HT-29 (cell line): ENCODE data around the gene YY1. TPM values are rescaled to one million over a fixed set of nuclear protein-coding genes. Genes with fewer than 3 reads are reported as not detected.
"Not testable (repeated sequence)": the region's sequence is repeated elsewhere in the genome, so short reads cannot be mapped to it uniquely, and the experiment has no call there.

ENCODE experiments used
- DNase-seq: peaks from one replicate; pipeline ENCODE4 v3.0.0-alpha.2; 2015; ENCODE audit warnings: low spot score
- total RNA-seq: library from RNA; depleted of rRNA; stranded (reverse); fragments of >200 nt; shearing (Covaris generic); gene quantifications from 2 replicates; pipeline ENCODE4 v1.2.3, GENCODE V29; 2014

YY1 gene
- total RNA-seq, 1 experiment from 2014 or later: 63.2 TPM

DNA sequence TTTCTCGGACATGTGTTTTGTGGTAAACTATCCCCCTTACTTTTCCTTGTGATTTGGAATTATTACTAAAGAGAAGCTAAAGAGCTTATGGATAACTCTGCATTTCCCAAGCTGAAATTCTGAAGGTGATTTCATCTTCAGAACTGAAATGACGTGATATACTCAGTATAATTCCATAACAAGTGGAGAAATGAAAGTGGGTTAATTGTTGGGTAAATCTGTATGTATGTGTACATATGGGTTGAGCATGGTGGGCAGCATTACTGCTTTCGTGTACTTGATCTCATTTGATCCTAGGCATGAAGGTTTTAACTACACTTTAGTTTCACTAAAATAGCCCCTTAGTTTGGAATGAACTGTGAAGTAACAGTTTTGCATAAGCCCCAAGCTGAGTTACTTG lies 4.1 kb downstream of the YY1 start:
- DNase-seq: no peak

DNA sequence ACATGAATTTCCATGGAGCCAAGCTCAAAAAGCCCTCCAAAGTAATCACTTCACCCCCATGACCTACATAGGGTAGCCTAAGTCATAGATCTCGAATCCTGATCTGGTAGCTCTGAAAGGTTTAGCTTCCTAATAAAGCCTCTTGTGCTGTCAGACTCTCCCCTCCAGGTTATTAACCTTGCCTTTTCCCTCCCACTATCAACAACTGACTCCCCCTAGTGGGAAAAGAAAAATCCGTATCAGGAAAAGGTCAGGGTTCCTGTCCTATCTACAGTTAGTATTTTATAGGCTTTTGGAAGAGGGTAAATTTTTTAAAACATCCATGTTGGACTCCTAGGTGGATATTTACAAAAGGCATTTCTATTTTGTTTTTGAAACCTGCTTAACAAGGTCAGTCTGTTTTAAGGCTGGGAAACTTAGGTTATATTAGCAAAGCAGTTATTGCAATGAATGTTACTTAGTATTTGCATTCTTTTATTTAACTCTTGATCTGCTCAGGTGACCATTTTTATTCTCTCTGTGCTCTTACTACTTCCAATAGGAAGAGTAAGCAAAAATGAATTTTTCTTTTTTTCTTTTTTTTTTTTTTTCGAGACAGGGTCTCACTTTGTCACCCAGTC lies 8.0 kb downstream of the YY1 start:
- peak; percentile 69 for DNase-seq

- no peak for DNase-seq
Measured at GRCh38 chr14:100250732-100251465, 12.0 kb downstream of the YY1 start.

DNA sequence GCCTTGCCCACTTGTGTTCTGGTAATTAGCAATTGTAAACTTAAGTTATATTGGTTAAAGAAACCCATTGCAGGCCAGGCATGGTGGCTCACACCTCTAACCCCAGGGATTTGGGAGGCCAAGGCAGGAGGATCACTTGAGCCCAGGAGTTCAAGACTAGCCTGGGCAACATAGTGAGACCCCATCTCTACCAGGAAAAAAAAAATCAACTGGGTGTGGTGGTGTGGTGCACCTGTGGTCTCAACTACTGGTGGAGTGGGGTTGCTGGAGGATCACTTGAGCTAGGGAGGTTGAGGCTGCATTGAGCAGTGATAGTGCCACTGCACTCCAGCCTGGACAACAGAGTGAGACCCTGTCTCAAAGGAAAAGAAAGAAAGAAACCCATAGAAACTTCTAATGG lies 13.7 kb downstream of the YY1 start:
- no peak for DNase-seq

DNA sequence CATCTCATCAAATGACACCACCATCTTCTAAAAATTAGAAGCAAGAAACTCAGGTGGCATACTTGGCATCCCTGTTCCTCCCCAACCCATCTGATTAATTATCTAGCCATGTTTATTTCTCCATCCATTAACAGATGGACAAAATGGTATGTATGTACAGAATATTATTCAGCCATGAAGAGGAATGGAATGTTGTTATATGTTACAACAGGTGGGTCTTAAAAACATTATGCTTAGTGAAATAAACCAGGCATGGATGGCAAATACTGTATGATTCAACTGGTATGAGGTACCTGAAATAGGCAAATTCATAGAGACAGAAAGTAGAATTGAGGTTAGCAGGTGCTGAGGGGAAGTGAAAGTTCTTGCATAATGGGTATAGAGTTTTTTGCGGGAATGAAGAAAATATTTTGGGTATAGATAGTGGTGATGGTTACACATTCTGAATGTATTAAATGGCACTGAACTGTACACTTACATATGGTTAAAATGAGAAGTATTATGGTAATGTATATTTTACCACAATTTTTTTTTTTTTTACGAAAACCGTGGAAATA lies 17.5 kb downstream of the YY1 start:
- no peak for DNase-seq

GRCh38 chr14:100261621-100262020 lies 22.7 kb downstream of the YY1 start:
- no peak for DNase-seq

DNA sequence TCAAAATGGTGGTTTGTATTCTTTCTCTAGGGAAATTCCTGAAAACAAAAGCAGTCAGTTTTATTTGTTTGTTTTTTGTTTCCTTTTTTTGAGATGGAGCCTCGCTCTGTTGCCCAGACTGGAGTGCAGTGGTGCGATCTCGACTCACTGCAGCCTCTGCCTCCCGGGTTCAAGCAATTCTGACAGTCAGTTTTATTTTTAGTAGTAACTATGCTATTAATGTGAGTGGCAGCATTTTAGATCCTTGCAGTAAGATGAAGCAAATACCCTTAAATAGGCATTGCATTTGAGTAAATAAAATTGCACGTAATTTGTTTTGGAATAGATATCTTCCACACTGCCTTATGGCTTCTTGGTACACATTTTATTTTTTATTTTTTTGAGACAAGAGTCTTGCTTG lies 23.6 kb downstream of the YY1 start:
- no peak for DNase-seq

DNA sequence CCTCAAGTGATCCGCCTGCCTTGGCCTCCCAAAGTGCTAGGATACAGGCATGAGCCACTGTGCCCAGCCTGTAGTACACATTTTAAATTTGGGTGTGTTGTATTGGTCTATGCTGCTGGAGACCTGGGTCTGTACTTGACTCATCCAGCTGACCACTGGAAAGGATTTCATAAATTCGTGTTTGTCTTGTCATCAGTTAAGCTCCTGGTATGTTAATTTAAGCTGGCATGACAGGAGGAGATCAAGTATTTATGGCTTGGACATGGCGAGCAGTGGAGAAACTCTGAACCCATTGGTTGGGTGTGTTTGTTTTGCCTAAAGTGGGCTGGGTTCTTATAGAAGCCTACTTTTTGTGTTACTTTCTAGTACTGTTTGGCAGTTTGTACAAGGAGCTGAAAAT lies 24.2 kb downstream of the YY1 start:
- DNase-seq: no peak

DNA sequence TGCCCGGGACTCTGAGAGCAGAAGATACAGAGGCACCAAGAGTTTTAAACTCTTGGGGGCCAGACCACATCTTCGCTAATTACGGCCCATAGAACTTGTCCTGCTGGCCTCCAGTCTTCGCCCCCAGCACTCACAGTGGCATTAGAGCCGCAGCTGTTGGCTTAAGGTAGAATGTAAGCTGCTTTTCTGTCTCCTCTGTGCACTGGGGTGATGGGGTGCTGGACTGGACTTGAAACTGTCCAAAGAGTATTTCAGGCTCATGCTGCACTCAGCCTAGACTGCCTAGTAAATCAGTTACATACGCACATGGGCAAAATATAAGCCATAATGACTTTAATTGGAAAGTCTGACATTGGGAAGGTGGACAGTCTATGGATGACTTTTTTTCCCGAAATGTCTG lies 29.0 kb downstream of the YY1 start:
- DNase-seq: no peak

- DNase-seq: no peak
Measured at GRCh38 chr14:100268591-100269207, 29.8 kb downstream of the YY1 start.

- DNase-seq: peak; percentile 40
Measured at GRCh38 chr14:100271247-100271939, 32.4 kb downstream of the YY1 start.

GRCh38 chr14:100274250-100274649 lies 35.3 kb downstream of the YY1 start:
- DNase-seq: no peak

DNA sequence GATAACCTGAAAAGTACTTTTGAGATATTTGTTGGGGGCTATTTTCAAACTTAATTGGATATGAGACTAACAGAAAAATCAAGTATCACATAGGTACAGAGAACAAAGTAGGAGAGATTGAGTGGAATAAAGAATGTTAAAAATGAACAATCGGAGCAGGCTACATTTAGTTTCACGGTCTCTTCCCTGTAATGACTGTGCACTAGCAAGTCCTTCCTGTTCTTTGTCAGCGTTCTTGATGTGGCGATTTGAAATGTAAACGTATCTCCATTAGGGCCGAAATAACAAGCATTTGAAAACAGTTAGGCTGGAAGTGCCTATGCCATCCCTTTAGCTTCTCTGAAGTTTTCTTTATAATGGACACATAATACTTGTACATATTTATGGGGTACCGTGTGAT lies 36.3 kb downstream of the YY1 start:
- no peak for DNase-seq

- no peak for DNase-seq
Measured at GRCh38 chr14:100278702-100279101, 39.8 kb downstream of the YY1 start.

DNA sequence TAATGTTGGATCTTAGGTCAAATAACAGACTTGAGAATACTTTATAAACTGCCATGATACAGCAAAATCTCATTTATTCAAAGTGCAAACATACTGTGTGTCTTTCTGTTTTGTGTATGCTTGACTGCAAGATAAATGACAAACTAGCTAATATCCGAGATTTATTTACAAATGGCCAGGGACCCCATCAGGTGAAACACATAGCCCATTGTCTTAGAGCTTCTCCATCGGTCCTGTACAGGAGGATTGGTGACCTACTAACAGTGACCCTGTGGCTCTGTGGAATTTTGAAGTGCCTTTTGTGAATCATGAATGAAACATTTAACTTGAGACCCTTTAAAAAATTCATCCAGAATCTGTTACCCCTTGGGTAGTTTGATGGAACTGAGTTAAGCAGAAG lies 40.2 kb downstream of the YY1 start:
- no peak for DNase-seq

DNA sequence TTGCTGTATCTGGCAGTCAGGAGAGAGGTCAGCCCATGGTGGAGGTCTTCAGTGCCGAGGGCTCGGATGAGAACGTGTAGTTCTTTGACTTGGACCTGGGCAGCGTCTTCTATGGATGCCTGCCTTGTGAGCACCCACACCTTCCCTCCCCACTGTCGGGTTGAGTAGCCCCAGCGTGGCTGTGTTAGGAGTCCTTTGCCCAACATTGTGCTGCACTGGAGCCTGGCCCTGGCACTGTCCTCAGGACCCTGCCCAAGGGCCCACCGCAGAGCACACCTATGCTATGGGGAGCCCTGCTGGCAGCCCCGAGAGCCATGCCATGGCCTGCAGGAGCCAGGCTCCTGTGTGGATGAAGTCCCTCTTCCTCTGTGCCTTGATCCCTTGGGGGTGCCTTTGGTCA lies 40.6 kb downstream of the YY1 start:
- DNase-seq: no peak

DNA sequence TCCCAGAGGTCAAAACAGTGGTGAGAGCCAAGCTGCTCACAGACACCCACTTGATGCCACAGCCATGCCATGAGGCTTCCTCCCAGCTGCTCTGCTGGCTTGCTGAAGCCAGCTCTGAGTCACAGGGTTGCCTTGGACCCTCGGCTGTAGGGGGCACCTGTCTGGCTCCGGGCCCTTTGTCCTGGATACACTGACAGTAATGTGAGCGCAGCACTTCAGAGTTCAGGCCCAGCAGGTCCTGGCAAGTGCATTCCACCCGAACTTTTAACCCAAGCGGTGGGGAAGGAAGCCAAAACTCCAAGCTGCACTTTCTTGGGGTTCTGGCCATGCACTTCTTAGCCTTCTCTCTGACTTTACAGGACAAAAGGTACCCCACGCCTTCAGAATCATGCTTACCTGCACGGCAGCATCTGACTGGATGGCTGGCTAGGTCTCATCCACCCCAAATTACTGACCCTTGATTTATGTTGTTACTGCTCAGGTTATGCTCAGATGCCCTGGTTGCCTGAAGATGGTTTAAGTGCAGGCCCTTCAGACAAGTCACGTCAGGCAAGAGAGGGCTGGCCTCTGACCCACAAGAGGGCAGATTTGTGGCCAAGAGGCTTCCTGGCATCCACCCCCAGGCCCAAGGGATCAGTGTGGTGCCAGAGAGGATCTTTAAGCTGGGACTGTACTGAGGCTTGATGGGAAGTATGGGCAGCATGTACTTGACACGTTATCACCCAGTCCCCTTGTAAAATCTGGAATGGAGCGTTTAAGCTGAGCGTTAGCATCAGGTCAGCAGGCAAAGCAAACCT lies 42.5 kb downstream of the YY1 start:
- no peak for DNase-seq

- no peak for DNase-seq
Measured at GRCh38 chr14:100282083-100282350, 43.1 kb downstream of the YY1 start.

GRCh38 chr14:100282766-100283419 lies 43.9 kb downstream of the YY1 start:
- no peak for DNase-seq

DNA sequence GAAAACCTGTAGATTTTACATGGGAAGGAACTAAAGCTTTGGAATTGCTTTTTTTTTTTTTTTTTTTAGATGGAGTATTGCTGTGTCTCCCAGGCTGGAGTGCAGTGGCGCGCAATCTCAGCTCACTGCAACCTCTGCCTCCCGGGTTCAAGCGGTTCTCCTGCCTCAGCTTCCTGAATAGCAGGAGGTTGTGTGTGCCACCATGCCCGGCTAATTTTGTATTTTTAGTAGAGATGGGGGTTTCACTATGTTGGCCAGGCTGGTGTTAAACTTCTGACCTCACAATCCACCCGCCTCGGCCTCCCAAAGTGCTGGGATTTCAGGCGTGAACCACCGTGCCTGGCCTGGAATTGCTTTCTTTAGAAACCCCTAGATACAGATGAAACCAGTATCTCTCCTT lies 44.5 kb downstream of the YY1 start:
- DNase-seq: not testable (repeated sequence)
